GM18508 (cell line): ENCODE results near the gene CLMN.
"Not testable (repeated sequence)": the region's sequence is repeated elsewhere in the genome, so short reads cannot be mapped to it uniquely, and the experiment has no call there.

Experiments
- ATAC-seq: cut with Tn5 transposase; IDR thresholded peaks from one replicate; pipeline ENCODE4 v1.9.1; 2021; ENCODE audit warnings: moderate number of reproducible peaks; ENCODE audit not compliant: insufficient read depth, unreplicated experiment

Gene CLMN

DNA sequence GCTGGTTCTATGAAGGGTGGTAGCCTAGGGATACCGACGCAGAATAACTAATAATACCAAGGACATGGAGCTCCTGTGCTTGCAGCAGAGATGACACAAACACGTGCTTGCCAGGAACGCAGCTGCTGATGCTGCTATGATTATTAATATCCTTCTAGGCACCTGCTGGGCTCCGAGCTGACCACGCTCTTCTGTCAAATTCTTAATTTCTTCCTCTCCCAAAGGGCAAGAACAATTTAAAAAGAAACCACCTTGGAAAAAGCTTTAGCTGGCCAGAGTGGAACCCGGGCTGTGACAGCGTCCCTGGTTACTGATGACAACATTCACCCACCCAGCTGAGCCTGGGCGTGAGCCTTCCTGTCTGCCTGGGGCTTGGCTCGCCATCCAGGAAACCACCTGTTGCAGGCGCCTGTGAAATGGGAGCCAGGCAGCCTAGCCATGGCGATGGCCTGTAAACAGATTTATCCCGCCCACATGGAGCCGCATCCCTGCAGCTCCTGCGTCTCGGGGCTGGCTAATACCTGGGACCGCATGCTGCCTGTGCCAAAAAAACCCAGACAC is 28.8 kb downstream of the CLMN start:
- no peak for ATAC-seq

DNA sequence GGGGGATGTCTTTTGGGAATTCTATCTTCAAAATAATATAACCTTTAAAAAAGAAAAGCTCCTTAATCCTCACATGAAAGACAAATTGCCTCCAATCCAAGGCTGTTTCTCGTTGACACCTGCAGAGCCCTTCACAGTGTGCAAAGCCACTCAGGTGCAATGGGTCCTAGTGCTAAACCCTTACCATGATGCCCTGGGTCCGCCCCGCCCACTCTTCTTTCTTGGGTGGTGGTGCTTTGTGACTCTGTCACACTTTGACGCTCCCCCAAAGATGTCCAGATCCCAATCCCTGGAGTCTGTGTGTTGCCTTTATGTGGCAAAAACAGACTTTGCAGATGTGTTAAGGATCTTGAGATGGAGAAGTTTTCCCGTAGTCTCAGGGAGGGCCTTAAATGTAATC is 29.7 kb downstream of the CLMN start:
- ATAC-seq: no peak

DNA sequence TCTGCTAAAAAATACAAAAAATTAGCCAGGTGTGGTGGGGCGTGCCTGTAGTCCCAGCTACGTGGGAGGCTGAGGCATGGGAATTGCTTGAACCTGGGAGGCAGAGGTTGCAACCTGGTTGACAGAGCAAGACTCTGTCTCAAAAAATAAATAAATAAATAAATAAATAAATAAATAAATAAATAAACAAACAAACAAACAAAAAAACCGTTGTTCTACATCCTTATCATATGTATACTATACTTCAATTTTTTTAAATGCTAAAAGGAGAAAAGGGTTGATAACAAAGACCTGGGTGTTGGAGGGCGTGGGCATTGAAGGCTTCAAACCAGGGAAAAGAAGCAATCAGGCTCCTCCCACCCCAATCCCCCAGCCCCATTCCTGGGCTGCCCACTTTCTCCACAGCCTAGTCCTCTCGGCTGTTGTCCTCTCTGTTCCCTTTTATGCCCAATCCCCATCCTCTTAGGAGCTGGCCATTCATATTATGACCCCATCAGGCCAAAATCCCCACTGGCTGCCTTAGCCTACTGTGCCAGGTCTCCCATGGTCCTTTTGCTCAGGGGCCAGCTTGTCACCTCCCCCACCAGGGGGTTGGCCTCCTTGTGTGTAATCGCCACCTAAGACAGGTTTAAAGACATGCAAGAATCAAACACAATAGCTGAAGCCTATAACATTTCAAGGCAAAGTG is 30.2 kb downstream of the CLMN start:
- ATAC-seq: no peak

DNA sequence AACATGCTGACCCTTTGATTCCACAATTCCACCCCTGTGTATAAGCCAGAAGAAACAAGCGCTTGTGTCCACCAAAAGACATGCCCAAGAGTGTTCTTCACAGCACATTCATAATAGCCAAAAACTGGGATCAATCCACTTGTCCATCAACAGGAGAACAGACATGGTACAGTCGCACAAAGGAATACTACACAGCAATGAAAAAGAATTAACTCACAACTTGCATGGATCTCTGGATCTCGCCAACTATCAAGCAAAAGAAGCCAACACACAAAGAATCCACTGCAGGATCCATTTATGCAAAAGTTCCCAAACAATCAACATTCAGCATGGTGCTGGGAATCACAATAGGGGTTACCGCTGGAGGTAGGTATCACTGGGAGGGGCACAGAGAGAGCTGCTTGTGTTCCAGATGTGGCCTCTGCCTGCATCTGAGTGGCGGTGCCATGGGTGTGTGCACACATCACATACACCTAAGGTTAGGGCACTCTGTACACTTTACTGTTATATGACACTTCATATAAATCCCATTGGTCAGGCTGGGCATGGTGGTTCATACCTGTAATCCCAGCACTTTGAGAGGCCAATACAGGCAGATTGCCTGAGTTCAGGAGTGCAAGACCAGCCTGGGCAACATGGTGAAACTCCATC is 30.9 kb downstream of the CLMN start:
- ATAC-seq: no peak

DNA sequence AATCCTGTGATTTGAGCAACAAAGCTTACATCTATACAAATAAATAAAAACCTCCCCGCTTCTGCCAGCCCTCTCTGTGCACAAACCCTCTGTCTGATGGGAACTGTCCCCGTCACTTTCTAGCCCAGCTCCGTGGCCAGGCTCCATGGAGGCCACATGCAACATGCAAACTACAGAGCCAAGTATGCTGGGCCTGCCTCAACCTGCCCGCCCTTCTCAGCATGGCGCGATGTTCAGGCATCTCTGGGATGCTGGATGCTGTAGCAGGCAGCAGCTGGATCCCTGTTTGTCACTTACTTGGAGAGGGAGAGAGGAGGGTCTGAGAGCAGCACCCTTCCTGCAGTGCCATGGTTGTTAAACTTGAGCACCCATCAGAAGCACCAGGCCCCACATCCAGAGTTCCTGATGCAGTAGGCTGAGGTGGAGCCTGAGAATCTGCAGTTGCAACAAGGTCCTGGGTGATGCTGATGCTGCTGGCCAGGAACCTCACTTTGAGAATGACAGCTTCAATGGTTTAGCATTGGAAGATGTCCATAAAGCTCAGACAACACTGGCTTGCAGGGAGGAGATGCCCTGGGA is 32.4 kb downstream of the CLMN start:
- ATAC-seq: no peak

DNA sequence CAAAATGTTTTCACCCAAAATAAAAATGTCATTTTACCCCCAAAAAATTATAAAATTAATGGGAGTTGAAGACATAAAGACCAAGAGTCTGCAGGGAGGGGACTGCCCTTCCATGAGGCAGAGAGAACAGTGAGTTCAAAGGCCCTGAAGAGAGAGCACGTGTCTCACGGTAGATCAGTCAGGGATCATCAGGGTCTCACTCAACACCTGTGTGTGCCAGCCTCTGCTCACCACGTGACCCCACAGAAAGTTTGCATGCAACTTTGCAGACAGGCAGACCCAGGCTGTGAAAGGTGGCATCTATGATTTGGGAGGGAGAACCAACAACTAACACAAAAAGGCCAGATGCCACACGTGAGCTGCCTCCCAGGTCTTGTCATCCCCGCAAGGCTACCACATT is 33.1 kb downstream of the CLMN start:
- ATAC-seq: no peak

DNA sequence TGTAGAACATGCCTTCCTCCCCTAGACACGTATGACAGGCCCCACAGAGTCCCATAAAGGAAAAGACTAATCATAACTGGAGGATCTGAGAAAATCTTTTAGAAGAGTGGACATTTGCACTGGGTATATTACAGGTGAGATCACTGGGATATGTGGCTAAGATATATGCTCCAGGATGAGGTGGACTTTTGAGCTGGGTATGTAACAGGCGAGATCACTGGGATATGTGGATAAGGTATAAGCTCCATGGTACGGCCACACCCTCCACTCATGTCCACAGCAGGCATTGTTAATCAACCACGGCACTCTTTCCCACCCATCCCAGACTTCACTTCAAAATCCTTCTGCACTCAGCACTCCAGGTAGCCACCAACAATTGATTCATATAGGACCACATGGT is 34.1 kb downstream of the CLMN start:
- no peak for ATAC-seq

DNA sequence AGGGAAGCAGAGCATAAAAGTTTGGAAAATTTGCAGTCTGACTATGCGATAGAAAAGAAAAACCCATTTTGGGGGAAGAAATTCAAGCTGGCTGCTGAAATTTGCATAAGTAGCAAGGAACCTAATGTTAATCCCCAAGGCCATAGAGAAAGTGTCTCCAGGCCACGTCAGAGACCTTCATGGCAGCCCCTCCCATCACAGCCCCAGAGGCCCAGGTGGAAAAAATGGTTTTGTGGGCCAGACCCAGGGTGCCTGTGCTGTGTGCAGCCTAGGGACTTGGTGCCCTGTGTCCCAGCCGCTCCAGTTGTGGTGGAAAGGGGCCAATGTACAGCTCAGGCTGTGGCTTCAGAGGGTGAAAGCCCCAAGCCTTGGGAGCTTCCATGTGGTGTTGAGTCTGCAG is 35.9 kb downstream of the CLMN start:
- not testable (repeated sequence) for ATAC-seq

DNA sequence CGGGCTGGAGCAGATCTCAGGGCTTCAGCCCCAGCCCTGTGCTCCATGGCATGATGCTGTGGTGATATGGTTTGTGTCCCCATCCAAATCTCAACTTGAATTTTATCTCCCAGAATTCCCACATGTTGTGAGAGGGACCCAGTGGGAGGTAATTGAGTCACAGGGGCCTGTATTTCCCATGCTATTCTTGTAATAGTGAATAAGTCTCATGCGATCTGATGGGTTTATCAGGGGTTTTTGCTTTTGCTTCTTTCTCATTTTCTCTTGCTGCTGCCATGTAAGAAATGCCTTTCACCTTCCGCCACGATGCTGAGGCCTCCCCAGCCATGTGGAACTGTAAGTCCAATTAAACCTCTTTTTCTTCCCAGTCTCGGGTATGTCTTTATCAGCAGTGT is 36.7 kb downstream of the CLMN start:
- ATAC-seq: not testable (repeated sequence)

DNA sequence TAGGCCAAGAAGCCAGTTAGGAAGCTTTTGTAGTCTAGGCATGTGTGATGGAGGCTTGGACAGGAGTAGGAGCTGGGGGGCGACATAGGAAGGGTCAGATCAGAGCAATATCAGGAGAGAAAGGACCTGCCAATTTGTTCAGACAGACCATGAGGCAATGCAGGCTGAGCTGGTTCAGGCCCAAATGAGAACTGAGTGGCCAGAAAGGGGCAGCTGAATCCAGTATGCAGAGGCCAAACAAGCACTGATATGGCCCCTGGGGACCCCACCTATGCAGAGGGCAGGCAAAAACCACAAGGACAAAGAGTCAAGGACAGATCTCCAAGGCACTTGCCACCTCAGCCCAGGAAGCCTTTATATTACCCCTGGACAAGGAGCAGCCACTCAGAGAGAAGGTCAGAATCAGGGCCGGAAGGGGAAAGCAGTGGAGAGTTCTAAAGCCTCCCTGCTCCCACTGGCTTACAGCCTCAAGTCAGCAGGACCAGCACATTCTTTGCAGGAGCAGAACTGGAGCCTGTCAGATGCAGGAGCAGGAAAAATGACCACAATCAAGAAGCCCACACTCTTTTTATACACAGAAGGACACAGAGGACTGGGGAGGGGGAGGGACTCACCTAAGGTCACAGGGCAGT is 37.2 kb downstream of the CLMN start:
- ATAC-seq: no peak

DNA sequence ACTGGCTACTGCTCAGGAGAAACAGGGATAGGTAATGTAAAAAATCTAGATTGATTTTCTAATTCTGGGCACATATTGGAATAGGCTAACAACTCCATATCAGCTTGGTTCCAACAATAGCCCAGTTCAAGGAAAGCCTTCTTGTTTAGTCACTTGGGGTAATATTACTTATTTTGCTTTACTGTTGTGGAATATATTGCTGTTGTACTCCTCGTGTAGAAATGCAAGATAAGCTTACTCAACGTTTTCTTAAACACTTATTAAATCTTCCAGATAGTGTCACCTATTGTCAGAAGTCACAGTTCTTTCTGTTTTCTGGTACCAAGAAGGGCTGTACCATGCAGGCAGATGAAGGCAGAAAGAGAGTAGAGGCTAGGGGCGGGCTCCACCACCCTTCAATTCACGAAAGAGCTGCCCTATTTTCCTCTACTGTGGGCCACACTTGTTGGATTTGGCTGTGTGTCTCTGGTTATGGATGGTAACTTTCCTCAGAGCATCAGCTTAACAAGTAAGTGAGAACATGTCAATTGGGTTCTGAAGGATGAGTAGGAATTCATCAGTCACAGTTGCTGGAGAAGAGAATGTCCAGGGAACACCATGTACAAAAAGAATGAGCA is 38.0 kb downstream of the CLMN start:
- no peak for ATAC-seq

DNA sequence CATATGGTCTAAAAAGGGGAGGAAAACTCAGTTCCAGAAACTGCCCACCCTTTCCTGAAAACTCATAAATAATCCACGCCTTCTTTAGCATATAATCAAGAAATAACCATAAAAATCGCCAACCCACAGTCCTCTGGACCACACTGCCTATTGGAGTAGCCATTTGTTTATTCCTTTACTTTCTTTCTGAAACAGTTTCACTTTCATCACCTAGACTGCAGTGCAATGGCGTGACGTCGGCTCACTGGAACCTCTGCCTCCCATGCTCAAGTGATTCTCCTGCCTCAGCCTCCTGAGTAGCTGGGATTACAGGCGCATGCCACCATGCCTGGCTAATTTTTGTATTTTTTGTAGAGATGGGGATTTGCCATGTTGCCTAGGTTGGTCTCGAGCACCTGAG is 44.2 kb downstream of the CLMN start:
- no peak for ATAC-seq

DNA sequence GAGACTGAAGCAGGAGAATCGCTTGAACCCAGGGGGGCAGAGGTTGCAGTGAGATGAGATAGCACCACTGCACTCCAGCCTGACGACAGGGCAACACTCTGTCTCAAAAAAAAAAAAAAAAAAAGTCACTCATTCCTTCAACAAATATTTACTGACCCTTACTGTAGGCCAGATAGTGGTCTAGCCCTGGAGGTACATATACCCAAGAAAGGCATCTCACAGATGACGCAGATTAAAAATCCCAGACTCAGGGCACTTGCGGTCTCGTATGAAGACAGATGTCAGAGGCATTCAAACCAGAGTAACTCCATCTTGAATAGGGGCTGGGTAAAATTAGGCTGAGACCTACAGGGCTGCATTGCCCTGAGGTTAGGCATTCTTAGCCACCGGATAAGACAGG is 44.8 kb downstream of the CLMN start:
- no peak for ATAC-seq

DNA sequence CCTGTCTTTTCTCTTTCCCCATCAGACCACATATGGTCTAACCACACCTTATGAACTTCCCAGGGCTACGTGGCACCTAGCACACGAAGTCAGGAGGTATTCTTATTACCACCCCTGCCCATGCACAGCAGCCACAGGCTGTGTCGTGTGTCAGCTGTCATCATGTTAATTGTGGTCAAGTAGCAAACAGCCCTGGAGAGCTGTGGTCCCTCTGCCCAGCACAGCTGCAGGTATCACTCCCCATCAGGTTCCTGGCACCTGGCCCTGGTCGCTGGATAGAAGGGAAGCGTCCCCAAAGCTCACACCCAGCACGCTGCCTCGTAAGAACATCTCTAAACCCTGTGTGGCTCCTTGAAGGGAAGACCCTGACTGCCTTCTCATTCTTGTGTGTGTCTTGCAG is 45.4 kb downstream of the CLMN start:
- no peak for ATAC-seq

DNA sequence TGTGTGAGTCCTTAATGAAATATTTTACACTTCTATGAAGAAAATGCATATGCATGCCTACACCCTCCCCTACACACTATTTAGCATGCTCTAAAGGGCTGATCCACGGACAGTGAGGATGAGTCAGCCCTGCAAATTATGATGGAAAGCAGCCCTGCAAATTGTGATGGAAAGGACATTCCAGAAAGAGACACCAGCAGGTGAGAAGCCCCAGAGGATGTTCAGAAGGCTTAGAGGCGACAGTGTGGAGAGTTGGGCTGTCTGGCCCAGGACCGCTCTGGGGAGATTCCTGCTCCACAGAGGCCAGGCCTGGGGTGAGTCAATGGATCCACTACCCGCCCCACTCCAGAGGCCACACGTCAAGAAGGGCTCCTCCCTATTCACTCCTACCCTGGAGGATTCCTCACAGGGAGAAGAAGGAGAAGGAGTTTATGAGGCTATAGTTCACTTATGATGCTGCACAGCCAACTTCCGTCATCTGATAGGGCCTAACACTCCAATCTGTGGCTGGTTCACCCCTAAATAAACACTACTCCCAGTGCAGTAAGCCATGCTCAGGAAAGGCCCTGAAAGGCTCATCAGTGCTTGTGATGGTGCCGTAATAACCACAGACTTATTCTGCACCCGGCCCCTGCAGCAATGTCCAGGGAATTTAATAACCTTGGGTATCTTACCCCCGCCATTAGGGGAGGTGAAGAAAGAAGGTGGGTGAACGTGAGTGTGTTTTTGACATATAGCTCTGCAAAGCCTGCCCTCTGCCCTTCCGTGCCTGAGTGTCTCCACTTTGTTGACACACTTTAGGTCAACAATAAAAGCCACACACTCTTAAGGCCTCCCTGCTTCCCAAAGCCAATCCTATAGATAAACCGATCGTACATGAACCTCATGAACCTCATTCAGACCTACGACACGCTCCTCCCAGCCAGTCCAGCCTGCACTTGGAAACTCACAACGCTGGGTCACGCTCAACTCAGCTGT is 46.4 kb downstream of the CLMN start:
- ATAC-seq: no peak

DNA sequence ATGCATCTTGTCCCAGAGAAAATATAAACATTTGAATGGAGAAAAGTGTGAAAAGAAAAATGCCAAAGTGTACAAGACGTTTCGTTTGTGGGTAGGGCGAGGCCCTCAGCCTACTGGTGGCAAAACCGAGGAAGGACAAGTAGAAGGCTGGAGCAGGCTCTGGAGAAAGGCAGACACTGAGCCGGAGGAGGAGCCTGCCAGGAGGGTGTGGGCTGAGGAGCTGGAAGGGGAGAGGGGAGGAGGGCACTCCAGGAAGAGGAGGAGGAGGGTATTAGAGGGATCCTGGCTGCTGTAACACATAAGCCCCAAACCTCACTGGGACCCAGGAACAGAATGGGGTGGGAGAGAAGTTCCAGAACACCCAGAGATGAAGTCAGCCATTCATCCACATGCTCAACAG is 47.7 kb downstream of the CLMN start:
- no peak for ATAC-seq

DNA sequence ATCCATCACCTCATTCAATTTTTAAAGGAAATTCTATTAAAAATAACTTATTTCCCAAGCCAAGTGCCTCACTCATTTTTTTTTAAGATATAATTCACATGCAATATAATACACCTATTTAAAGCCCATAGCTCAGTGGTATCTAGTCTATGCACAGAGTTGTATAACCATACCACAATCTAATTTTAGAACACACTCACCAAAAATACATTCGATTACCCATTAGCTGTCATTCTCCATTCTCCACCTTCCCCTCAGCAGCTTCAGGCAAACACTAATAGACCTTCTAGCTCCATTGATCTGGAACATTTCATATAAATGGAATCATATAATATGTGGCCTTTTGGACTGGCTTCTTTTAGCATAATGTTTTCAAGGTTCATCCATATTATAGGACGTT is 49.5 kb downstream of the CLMN start:
- no peak for ATAC-seq

DNA sequence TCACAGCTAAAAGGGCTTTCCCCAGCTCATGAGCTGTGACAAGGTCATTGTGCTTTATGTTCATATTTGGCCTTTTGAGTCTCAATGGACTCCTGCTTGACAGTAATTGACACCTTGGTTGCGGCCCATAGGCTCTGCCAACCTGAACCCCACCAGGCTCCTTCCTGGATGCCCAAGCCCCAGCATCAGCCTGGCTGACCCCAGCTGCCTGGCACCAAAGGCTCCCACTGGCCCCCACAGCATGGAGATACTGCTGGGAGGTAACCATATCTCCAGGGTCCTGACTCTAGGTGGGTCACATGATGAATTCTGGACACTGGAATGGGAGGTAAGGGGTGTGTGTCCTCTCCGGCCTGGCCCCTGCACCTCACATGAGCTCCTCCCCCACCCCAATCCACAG is 50.2 kb downstream of the CLMN start:
- no peak for ATAC-seq

DNA sequence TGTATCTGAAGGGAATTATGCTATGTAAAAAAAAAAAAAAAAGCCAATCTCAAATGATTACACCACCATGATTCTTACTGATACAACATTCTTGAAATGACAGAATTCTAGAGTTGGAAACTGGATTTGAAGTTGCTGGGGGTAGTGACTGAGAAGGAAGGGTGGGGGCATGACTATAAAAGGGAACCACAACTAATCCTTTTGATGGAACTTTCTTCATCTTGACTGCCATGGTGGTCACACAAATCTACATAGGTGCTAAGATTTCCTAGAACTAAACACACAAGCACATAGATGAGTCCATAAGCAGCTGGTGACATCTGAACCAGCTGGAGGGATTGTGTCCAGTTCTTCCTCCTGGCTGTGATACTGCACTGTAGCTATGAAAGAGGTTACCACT is 51.4 kb downstream of the CLMN start:
- ATAC-seq: no peak

DNA sequence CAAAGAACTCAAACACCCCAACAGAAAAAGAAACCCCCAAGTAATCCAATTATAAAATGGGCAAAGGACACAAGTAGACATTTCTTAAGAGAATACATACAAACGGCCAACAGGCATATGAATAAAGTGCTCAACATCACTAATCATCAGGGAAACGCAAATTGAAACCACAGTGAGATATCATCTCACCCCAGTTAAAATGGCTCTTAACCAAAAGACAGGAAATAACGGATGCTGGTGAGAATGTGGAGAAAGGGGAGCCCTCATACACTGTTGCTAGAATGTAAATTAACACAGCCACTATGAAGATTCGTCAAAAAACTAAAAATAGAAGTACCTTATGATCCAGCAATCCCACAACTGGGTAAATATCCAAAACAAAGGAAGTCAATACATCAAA is 52.4 kb downstream of the CLMN start:
- ATAC-seq: no peak
